GM12892 (cell line): ENCODE data around the gene CMIP.

Source experiments
- POLR2A ChIP-seq: IDR thresholded peaks from 2 replicates; pipeline ENCODE4 v1.6.1; 2011; ENCODE audit warnings: low read depth, low read length, control low read depth
- POLR2AphosphoS5 ChIP-seq: IDR thresholded peaks from 2 replicates; pipeline ENCODE4 v1.6.1; 2011; ENCODE audit warnings: low read depth, low read length, control low read depth
- TAF1 ChIP-seq: IDR thresholded peaks from 2 replicates; pipeline ENCODE4 v1.6.1; 2011; ENCODE audit warnings: low read depth, mild to moderate bottlenecking, control low read depth, low read length, borderline replicate concordance

DNA sequence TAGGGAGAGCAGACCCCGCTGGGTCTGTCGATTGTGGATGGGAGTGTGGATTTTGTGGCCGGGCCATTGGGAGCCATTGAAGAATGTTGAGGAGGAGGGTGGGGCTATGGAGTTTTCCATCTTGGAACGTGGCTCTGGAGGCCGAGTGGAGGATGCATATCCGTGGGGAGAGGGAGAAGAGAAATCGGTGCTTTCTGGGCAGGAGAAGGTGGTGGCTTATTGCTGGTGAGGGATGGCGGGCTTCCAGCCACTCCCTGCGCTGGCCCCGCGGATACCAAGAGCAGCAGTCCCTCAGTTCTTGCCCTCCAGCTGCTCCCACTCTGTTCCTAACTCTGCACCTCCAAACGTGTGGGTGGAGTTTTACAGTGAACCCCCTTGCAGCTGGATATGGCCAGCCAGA lies 162.4 kb downstream of the CMIP start:
- TF ChIP-seq POLR2A (no peak), POLR2AphosphoS5 (no peak), TAF1 (no peak)
